OCI-LY1 (cell line): ENCODE results near the gene NLRC3.

ENCODE experiments used
- EZH2 ChIP-seq: fragments of 200-600 bp; sonication (generic), shearing (Covaris generic); IDR thresholded peaks from 2 replicates; pipeline ENCODE4 v1.8.0; 2017; ENCODE audit warnings: borderline replicate concordance, mixed run types, mild to moderate bottlenecking, antibody characterized with exemption, low read length, moderate library complexity, mixed read lengths
- TF ChIP-seq, protein P1 (sequence below): fragments of 200-600 bp; sonication (generic), shearing (Covaris generic); IDR thresholded peaks from 2 replicates; pipeline ENCODE4 v1.5.1; 2017; ENCODE audit warnings: mild to moderate bottlenecking, antibody characterized with exemption, low read length, moderate library complexity, mixed read lengths

DNA sequence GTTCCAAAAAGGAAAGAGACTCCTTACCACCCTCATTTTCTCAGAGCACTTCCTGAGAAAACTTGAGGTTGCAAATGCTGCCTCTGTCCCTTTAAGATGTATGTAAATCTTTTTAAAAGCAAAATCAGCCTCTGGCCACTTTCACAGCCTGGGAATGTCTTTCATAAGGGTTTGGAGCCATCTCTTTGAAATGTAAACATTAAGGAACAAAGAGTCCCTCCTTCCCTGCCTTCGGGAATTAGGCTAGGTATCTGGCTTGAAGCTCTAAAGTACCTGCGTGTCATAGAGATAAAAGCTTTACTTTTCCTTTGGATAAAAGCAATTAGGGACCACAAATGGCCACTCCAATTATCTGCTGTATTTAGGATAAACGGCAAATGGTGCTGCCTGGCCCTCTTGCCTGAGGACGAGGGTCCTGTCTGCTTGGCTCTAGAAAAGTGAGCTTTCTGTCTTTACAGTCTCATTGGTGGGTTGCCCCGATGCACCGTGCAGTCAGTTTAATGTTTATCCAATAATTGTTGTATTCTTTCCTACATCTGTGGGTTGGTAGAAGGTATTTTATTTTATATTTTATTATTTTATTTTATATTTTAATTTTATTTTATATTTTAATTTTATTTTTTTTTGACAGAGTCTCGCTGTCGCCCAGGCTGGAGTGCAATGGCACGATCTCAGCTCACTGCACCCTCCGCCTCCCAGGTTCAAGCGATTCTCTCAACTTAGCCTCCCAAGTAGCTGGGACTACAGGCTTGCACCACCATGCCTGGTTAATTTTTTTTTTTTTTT, 23.9 kb downstream of the NLRC3 start:
- TF ChIP-seq, protein P1, sequence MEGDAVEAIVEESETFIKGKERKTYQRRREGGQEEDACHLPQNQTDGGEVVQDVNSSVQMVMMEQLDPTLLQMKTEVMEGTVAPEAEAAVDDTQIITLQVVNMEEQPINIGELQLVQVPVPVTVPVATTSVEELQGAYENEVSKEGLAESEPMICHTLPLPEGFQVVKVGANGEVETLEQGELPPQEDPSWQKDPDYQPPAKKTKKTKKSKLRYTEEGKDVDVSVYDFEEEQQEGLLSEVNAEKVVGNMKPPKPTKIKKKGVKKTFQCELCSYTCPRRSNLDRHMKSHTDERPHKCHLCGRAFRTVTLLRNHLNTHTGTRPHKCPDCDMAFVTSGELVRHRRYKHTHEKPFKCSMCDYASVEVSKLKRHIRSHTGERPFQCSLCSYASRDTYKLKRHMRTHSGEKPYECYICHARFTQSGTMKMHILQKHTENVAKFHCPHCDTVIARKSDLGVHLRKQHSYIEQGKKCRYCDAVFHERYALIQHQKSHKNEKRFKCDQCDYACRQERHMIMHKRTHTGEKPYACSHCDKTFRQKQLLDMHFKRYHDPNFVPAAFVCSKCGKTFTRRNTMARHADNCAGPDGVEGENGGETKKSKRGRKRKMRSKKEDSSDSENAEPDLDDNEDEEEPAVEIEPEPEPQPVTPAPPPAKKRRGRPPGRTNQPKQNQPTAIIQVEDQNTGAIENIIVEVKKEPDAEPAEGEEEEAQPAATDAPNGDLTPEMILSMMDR, result no peak
- no peak for TF ChIP-seq EZH2
